ENCODE measurements around the gene LDLRAD2. TPM values are rescaled to one million over a fixed set of nuclear protein-coding genes. Genes with fewer than 3 reads are reported as not detected.
A peak's percentile ranks its signal among the peaks of the same experiment; 100 is the strongest.

Gene LDLRAD2
- total RNA-seq, 2 donors from 2014 or later, result not detected

GRCh38 chr1:21845646-21846641 lies 33.9 kb downstream of the LDLRAD2 start:
- Mint-ChIP-seq H3K27ac (no peak overlapping the region), H3K4me1 (no peaks in the 10 kb centered on the region), H3K36me3 (ENCODE audit: low read depth) (no peaks in the 10 kb centered on the region), H3K4me3 (no peak overlapping the region), H3K27me3 (no peaks in the 10 kb centered on the region)
- ATAC-seq, result no peak
- H3K9me3 ChIP-seq (ENCODE audit: control insufficient read depth, low read length, poor library complexity, severe bottlenecking), result no peaks in the 10 kb centered on the region
- no peak for DNase-seq

- Mint-ChIP-seq H3K4me1 (peaks cover 5% of the 10 kb centered on the region), H3K27ac (no peak overlapping the region), H3K4me3 (no peak overlapping the region), H3K27me3 (no peaks in the 10 kb centered on the region), H3K36me3 (ENCODE audit: low read depth) (no peaks in the 10 kb centered on the region)
- no peaks in the 10 kb centered on the region for H3K9me3 ChIP-seq (ENCODE audit: control insufficient read depth, low read length, poor library complexity, severe bottlenecking)
- DNase-seq, result no peak
- ATAC-seq, result no peak
Observed at GRCh38 chr1:21847223-21848205, 35.4 kb downstream of the LDLRAD2 start.

- DNase-seq (no peak), ATAC-seq (no peak)
- no peaks in the 10 kb centered on the region for H3K9me3 ChIP-seq (ENCODE audit: control insufficient read depth, low read length, poor library complexity, severe bottlenecking)
- no peaks in the 10 kb centered on the region for H3K27me3 Mint-ChIP-seq
- no peaks in the 10 kb centered on the region for H3K36me3 Mint-ChIP-seq (ENCODE audit: low read depth)
- H3K4me3 Mint-ChIP-seq, result no peak overlapping the region
- no peak overlapping the region for H3K27ac Mint-ChIP-seq
- peaks cover 5% of the 10 kb centered on the region for H3K4me1 Mint-ChIP-seq
Observed at GRCh38 chr1:21848524-21849174, 36.6 kb downstream of the LDLRAD2 start.

- H3K27ac Mint-ChIP-seq, result no peak overlapping the region
- H3K27me3 Mint-ChIP-seq, result no peaks in the 10 kb centered on the region
- H3K4me3 Mint-ChIP-seq, result no peak overlapping the region
- H3K36me3 Mint-ChIP-seq (ENCODE audit: low read depth), result no peaks in the 10 kb centered on the region
- DNase-seq, result no peak
- ATAC-seq, result no peak
- H3K4me1 Mint-ChIP-seq, result peaks cover 5% of the 10 kb centered on the region
- H3K9me3 ChIP-seq (ENCODE audit: control insufficient read depth, low read length, poor library complexity, severe bottlenecking), result no peaks in the 10 kb centered on the region
Observed at GRCh38 chr1:21849909-21850576, 38.0 kb downstream of the LDLRAD2 start.

GRCh38 chr1:21851430-21852250 lies 39.6 kb downstream of the LDLRAD2 start:
- ATAC-seq (no peak), DNase-seq (no peak)
- H3K27ac Mint-ChIP-seq, result peak overlapping the region; percentile 84
- peaks cover 5% of the 10 kb centered on the region for H3K4me1 Mint-ChIP-seq
- no peaks in the 10 kb centered on the region for H3K36me3 Mint-ChIP-seq (ENCODE audit: low read depth)
- no peaks in the 10 kb centered on the region for H3K27me3 Mint-ChIP-seq
- no peaks in the 10 kb centered on the region for H3K9me3 ChIP-seq (ENCODE audit: control insufficient read depth, low read length, poor library complexity, severe bottlenecking)
- H3K4me3 Mint-ChIP-seq, result peak overlapping the region; percentile 66

- Mint-ChIP-seq H3K4me1 (peaks cover 5% of the 10 kb centered on the region), H3K27ac (peak overlapping the region; percentile 84), H3K4me3 (peak overlapping the region; percentile 66), H3K36me3 (ENCODE audit: low read depth) (no peaks in the 10 kb centered on the region), H3K27me3 (no peaks in the 10 kb centered on the region)
- ATAC-seq (peak; percentile 28), DNase-seq (no peak)
- H3K9me3 ChIP-seq (ENCODE audit: control insufficient read depth, low read length, poor library complexity, severe bottlenecking), result no peaks in the 10 kb centered on the region
Observed at GRCh38 chr1:21852282-21853130, 40.4 kb downstream of the LDLRAD2 start.

- Mint-ChIP-seq H3K36me3 (ENCODE audit: low read depth) (peaks cover 1% of the 10 kb centered on the region), H3K4me1 (peaks cover 11% of the 10 kb centered on the region), H3K27me3 (no peaks in the 10 kb centered on the region), H3K4me3 (no peak overlapping the region), H3K27ac (no peak overlapping the region)
- ATAC-seq (no peak), DNase-seq (no peak)
- H3K9me3 ChIP-seq (ENCODE audit: control insufficient read depth, low read length, poor library complexity, severe bottlenecking), result no peaks in the 10 kb centered on the region
Observed at GRCh38 chr1:21853131-21853427, 41.0 kb downstream of the LDLRAD2 start.

GRCh38 chr1:21854090-21854750 lies 42.2 kb downstream of the LDLRAD2 start:
- peaks cover 3% of the 10 kb centered on the region for H3K36me3 Mint-ChIP-seq (ENCODE audit: low read depth)
- no peak overlapping the region for H3K27ac Mint-ChIP-seq
- no peak for ATAC-seq
- peak overlapping the region; percentile 31 for H3K4me3 Mint-ChIP-seq
- H3K4me1 Mint-ChIP-seq, result peaks cover 13% of the 10 kb centered on the region
- H3K27me3 Mint-ChIP-seq, result no peaks in the 10 kb centered on the region
- no peak for DNase-seq
- H3K9me3 ChIP-seq (ENCODE audit: control insufficient read depth, low read length, poor library complexity, severe bottlenecking), result no peaks in the 10 kb centered on the region

- Mint-ChIP-seq H3K4me1 (peaks cover 13% of the 10 kb centered on the region), H3K27ac (no peak overlapping the region), H3K27me3 (no peaks in the 10 kb centered on the region), H3K4me3 (no peak overlapping the region), H3K36me3 (ENCODE audit: low read depth) (peaks cover 3% of the 10 kb centered on the region)
- no peak for ATAC-seq
- no peak for DNase-seq
- H3K9me3 ChIP-seq (ENCODE audit: control insufficient read depth, low read length, poor library complexity, severe bottlenecking), result no peaks in the 10 kb centered on the region
Observed at GRCh38 chr1:21854751-21855131, 42.7 kb downstream of the LDLRAD2 start.

GRCh38 chr1:21855257-21856096 lies 43.4 kb downstream of the LDLRAD2 start:
- DNase-seq (no peak), ATAC-seq (no peak)
- no peaks in the 10 kb centered on the region for H3K9me3 ChIP-seq (ENCODE audit: control insufficient read depth, low read length, poor library complexity, severe bottlenecking)
- no peak overlapping the region for H3K27ac Mint-ChIP-seq
- peaks cover 13% of the 10 kb centered on the region for H3K4me1 Mint-ChIP-seq
- H3K4me3 Mint-ChIP-seq, result no peak overlapping the region
- H3K36me3 Mint-ChIP-seq (ENCODE audit: low read depth), result peaks cover 3% of the 10 kb centered on the region
- no peaks in the 10 kb centered on the region for H3K27me3 Mint-ChIP-seq
